NT2/D1 (cell line): ENCODE measurements around the gene PCDHA7.

Source experiments
- DNase-seq: peaks from one replicate; pipeline ENCODE4 v3.0.0-alpha.2; 2011; ENCODE audit warnings: low read depth, low spot score
- H3K27me3 ChIP-seq: 2 replicates; pipeline ENCODE4 v1.6.0; 2011; ENCODE audit warnings: mild to moderate bottlenecking; ENCODE audit not compliant: insufficient read length, insufficient read depth
- H3K36me3 ChIP-seq: 2 replicates; pipeline ENCODE4 v1.6.1; 2011; ENCODE audit warnings: mild to moderate bottlenecking, low read length, mixed read lengths; ENCODE audit not compliant: insufficient read depth, insufficient read length
- H3K4me1 ChIP-seq: 2 replicates; pipeline ENCODE4 v1.5.1; 2011; ENCODE audit not compliant: insufficient read depth, insufficient read length
- H3K4me3 ChIP-seq: 2 replicates; pipeline ENCODE4 v1.5.1; 2011; ENCODE audit warnings: low read depth; ENCODE audit not compliant: insufficient read length
- H3K9ac ChIP-seq: 2 replicates; pipeline ENCODE4 v1.6.0; 2011; ENCODE audit warnings: low read depth; ENCODE audit not compliant: insufficient read length
- H3K9me3 ChIP-seq: 2 replicates; pipeline ENCODE4 v1.5.1; 2011; ENCODE audit warnings: mild to moderate bottlenecking, low read length; ENCODE audit not compliant: insufficient read depth
- SUZ12 ChIP-seq: IDR thresholded peaks from 2 replicates; pipeline ENCODE4 v1.6.1; 2011; ENCODE audit not compliant: insufficient read length, insufficient read depth; ENCODE audit errors: extremely low read depth
- YY1 ChIP-seq: IDR thresholded peaks from 2 replicates; pipeline ENCODE4 v1.6.1; 2011; ENCODE audit not compliant: insufficient read length, insufficient read depth
- ZNF274 ChIP-seq: IDR thresholded peaks from 2 replicates; pipeline ENCODE4 v1.6.1; 2011; ENCODE audit warnings: mild to moderate bottlenecking, low read depth, low read length

PCDHA7 gene

DNA sequence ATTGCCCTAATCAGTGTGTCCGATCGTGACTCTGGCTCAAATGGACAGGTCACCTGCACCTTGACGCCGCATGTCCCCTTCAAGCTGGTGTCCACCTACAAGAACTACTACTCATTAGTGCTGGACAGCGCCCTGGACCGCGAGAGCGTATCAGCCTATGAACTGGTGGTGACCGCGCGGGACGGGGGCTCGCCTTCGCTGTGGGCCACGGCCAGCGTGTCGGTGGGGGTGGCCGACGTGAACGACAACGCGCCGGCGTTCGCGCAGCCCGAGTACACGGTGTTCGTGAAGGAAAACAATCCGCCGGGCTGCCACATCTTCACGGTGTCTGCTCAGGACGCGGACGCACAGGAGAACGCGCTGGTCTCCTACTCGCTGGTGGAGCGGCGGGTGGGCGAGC lies 49.3 kb downstream of the PCDHA7 start:
- H3K4me3 ChIP-seq: no peak overlapping the region
- H3K9me3 ChIP-seq: peaks cover 9% of the 10 kb centered on the region; the same call in 1 of the 2 replicates
- H3K4me1 ChIP-seq: no peaks in the 10 kb centered on the region
- no peaks in the 10 kb centered on the region for H3K27me3 ChIP-seq
- no peak overlapping the region for H3K9ac ChIP-seq
- no peak for DNase-seq
- TF ChIP-seq ZNF274: no peak
- H3K36me3 ChIP-seq: peaks cover 4% of the 10 kb centered on the region

DNA sequence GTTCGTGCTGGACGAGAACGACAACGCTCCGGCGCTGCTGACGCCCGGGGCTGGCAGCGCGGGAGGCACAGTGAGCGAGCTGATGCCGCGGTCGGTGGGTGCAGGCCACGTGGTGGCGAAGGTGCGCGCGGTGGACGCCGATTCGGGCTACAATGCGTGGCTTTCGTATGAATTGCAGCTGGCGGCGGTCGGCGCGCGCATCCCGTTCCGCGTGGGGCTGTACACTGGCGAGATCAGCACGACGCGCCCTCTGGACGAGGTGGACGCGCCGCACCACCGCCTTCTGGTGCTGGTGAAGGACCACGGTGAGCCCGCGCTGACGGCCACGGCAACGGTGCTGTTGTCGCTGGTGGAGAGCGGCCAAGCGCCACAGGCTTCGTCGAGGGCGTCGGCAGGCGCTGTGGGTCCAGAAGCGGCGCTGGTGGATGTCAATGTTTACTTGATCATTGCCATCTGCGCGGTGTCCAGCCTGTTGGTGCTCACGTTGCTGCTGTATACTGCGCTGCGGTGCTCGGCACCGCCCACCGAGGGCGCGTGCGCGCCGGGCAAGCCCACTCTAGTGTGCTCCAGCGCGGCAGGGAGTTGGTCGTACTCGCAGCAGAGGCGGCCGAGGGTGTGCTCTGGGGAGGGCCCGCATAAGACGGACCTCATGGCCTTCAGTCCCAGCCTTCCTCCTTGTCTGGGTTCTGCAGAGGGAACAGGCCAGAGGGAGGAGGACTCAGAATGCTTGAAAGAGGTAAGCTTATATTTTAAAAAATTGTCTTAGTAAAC lies 50.0 kb downstream of the PCDHA7 start:
- H3K9ac ChIP-seq: no peak overlapping the region
- H3K4me3 ChIP-seq: no peak overlapping the region
- no peak for TF ChIP-seq SUZ12
- no peak for TF ChIP-seq ZNF274
- no peak for TF ChIP-seq YY1
- H3K27me3 ChIP-seq: no peaks in the 10 kb centered on the region
- no peak for DNase-seq
- no peaks in the 10 kb centered on the region for H3K4me1 ChIP-seq
- peaks cover 4% of the 10 kb centered on the region for H3K36me3 ChIP-seq
- peaks cover 9% of the 10 kb centered on the region; the same call in 1 of the 2 replicates for H3K9me3 ChIP-seq
